EL (cell line): ENCODE measurements around the gene EML2.
A peak's percentile ranks its signal among the peaks of the same experiment; 100 is the strongest.
"Not testable (repeated sequence)": the region's sequence is repeated elsewhere in the genome, so short reads cannot be mapped to it uniquely, and the experiment has no call there.

Experiments
- DNase-seq: peaks from one replicate; pipeline ENCODE4 v3.0.0-alpha.2; 2016

The EML2 gene

GRCh38 chr19:45638930-45639729, at the start of gene EML2:
Gene EML2 (minus strand): TSS chr19:45639397. CDS start chr19:45639376, 21 bp downstream.
- DNase-seq: peak; percentile 51

- no peak for DNase-seq
These were observed 48.4 kb upstream of the EML2 start for GRCh38 chr19:45687599-45687998.

- not testable (repeated sequence) for DNase-seq
These were observed 45.8 kb upstream of the EML2 start for GRCh38 chr19:45685045-45685444.

GRCh38 chr19:45682908-45683307, 43.7 kb upstream of the EML2 start:
- no peak for DNase-seq

GRCh38 chr19:45682117-45682516, 42.9 kb upstream of the EML2 start:
- no peak for DNase-seq

DNA sequence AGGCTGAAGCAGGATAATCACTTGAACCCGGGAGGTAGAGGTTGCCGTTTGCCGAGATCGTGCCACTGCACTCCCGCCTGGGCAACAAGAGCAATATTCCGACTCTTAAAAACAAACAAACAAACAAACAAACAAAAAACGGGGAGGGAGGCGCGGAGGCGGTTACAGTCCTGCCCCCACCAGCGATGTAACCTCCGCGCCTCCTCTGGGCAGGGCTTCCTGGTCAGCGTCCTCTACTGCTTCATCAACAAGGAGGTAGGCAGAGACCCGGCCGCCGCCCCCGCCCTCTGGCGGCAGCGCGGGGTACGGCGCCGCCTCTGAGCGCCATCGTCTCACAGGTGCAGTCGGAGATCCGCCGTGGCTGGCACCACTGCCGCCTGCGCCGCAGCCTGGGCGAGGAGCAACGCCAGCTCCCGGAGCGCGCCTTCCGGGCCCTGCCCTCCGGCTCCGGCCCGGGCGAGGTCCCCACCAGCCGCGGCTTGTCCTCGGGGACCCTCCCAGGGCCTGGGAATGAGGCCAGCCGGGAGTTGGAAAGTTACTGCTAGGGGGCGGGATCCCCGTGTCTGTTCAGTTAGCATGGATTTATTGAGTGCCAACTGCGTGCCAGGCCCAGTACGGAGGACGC, 42.3 kb upstream of the EML2 start:
- DNase-seq: peak; percentile 83

GRCh38 chr19:45677351-45678230, 38.4 kb upstream of the EML2 start:
- peak; percentile 95 for DNase-seq

DNA sequence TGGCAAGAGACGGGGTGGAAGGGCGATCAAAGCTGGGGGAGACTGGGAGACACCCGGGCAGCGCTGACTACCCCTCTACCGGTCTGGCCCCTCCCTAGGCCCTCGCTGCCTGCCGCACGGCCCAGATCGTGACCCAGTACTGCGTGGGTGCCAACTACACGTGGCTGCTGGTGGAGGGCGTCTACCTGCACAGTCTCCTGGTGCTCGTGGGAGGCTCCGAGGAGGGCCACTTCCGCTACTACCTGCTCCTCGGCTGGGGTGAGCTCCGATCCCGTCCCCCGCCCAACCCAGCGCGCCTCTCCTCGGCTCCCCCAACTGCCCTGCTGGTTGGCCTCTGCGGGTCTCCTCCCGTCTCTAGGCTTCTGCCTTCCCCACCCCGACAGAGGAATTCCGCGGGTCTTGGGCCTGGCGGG, 37.7 kb upstream of the EML2 start:
- no peak for DNase-seq

- DNase-seq: no peak
These were observed 35.7 kb upstream of the EML2 start for GRCh38 chr19:45674946-45675345.

GRCh38 chr19:45670670-45671453, 31.7 kb upstream of the EML2 start:
- peak; percentile 77 for DNase-seq

DNA sequence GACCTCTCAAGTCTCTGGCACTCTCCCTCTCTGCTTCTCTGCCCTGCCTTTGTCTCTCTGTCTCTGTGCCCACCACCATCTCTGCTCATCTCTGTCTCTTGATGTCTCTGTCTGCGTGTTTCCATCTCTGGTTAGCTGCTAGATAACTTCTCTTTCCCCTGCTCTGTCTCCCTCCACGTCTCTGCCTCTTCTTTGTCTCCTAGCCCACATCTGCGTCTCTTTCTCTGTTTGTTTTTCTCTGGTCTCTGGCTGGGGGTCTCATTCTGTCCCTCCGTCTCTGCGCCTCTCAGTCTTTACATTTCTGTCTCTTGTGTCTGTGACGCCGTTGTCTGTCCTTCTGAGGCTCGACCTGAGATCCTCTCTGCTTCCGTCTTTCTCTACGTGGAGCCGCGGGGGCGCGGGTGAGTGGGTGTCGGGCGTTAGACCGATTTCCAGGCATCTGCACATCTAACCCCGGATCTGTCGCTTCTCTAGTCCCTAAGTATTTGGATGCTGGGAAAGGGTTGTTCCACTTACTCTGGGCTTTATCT, 29.2 kb upstream of the EML2 start:
- DNase-seq: no peak

DNA sequence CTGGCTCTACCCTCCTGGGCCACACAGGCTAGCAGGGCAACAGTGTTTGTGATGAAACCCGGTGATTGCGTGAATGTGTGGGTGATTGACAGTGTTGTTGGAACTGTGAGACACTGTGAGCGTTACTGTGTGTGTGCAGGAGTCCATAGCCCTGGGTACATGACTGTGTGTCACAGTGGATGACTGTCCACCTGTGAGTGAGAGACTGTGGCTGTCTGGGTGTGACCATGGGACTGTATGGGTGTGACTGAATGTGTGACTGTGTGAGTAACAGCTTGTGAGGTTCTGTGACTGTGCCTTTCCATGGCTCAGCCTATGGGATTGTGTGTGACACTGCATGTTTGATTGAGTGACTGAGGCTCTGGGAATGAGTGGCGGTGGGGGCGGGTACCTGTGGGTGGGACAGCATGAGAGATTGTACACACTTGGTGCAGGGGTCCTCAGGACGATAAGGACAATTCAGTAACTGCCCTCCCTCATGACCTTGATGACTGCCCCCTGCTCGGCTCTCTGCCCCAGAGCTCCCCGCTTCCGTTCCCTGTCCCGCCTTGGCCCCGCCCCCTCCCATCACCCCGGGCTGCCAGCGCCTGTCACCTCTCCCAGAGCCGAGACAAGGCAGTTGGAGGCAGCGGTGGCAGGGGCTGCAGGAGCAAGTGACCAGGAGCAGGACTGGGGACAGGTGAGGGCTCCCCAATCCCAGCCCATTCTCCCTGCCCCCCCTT, 28.6 kb upstream of the EML2 start, which contains the start of gene GIPR:
TSS of gene GIPR (plus strand) at position 602 of the 722 bp plus-strand sequence. CDS start 1,300 bp downstream, outside the sequence.
- DNase-seq: peak; percentile 37

DNA sequence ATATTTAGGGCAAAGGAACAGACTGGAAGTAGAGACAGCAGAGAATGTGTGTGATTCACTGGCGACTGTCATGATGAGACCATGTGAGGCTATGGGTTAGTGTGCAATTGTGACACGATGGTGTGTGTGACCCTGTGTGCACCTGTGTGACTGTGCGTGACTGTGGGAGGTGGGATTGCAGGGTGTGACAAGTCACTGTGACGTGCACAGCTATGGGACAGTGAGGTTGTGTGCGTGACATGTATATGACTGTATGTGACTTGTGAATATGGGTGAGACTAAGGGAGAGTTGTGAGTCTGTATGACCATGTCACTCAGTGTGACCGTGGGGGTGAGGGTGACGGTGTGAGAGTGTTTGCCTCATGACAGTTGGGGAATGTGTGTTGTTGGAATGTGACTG, 25.4 kb upstream of the EML2 start:
- DNase-seq: no peak

DNA sequence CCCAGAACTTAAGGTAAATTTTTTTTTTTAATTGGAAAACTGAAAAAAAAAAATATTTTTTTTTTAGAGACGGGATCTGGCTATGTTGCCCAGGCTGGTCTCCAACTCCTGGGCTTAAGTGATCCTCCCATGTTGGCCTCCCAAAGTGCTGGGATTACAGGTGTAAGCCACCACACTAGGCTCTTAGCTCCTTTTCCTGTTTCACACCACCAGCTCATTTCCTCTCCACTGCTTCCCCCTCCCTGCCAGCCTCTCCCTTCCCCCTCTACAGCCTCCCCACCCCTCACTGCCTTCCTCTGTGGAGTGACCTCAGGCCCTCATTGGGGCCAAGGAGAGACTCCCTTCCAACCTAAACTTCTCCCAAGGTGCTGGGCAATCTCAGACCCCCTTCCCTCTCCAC, 24.6 kb upstream of the EML2 start:
- no peak for DNase-seq

- DNase-seq: no peak
These were observed 21.4 kb upstream of the EML2 start for GRCh38 chr19:45660636-45661035.

DNA sequence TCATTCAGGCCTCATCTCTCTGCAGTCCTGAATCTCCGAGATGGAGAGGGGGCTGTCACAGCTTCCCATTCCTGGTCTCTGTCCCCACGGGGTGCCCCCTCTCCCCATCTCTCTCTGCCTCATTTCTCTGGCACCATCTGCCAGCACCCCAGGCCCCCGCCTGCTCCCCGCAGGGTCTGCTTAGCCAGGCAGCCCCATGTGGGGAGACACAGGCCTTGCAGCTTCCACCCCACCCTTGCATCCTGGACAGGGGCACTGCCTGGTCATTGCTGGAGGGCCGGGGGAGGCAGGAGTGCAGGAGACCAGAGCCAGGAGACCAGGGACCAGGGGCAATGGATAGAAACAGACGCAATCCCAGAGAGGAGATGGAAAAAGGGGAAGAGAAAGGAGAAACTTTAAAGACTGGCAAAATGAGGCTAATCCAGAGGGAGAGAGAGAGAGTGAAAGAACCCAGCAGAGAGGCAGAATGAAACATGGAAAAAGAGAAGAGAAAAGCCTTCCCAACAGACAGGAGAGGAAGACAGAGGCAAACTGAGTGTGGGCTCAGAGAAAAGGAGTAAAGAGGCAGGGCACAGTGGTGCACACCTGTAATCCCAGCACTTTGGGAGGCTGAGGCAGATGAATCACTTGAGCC, 20.0 kb upstream of the EML2 start:
- DNase-seq: no peak

DNA sequence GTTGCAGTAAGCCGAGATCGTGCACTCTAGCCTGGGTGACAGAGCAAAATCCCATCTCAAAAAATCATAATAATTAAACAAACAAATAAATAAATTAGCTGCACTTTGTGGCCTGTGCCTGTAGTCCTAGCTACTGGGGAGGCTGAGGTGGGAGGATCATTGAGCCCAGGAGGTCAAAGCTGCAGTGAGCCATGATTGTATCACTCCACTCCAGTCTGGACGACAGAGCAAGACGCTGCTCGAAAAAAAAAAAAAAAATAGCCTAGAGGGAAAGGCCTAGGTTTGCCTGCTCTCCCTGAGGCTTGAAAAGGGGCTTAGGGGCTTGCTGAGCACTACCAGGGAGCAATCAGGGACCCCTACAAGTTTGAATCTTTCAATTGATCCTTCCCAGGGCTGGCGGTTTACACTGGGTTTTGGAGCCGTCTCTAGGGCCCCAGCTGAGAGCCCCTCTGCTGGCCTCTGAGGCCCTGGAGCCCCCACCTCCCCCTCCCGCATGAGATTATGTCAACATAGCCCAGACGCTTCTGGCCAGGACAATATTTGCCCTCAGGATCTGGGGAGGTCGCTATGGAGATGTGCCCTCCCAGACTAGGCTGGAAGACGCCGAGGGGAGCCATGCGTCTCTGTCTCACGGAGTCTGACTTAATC, 18.4 kb upstream of the EML2 start:
- no peak for DNase-seq

GRCh38 chr19:45655073-45655472, 15.9 kb upstream of the EML2 start:
- DNase-seq: no peak

GRCh38 chr19:45653634-45654033, 14.4 kb upstream of the EML2 start:
- no peak for DNase-seq

- DNase-seq: no peak
These were observed 11.5 kb upstream of the EML2 start for GRCh38 chr19:45650722-45651121.

DNA sequence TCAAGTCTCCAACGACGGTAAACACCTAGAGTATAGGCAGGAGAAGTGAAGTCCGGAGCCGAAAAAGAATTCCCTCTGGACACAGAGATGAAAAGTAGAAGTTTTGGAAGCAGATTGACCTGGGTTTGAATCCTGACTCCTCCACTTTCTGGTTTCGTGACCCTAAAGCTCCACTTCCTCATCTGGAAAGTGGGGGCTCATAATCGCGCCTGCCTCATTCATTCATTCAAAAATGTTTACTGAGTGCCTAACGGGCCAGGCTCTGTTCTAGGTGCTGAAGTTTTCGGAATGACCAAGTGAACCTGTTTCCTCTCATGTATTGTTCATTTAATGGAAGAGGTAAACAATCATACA, 7.1 kb upstream of the EML2 start:
- no peak for DNase-seq
